ENCODE data around the gene CALML3. TPM values are rescaled to one million over a fixed set of nuclear protein-coding genes. Genes with fewer than 3 reads are reported as not detected.

CALML3 gene
- total and polyA plus RNA-seq, 2 donors (not counting 3 experiments of a cell fraction or from before 2014, with no cell fraction given) = not detected

DNA sequence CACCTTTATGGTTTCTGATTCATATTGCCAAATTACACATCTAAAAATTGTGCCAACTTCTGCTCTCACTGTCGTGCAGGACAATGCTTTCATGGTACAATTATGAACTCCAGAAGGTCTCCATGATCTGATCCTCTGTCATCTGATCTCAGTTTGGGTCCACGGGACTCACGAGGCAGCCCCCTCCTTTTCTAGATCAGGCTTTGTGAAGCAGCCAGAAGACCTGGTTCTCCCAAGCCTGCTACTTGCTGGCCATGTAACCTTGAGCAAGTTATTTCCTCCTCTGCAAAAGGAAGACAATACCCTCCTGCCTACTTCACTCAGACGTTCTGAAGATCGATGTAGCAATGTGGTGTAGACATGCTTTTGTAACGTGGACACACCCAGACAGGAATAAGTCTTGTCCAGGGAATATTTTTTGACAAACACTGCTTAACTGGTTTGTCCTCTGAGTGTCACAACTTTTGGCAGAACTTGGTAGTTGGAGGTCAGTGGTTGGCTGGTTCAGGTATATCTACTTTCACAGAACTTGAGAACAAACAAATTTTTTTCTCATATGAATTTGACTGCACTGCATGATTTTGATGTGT lies 19.6 kb downstream of the CALML3 start:
- Histone ChIP-seq H3K27me3 (ENCODE audit: control insufficient read depth in 2 of 2, insufficient read depth in 2 of 2, low read length in 2 of 2) (no peaks in the 10 kb centered on the region), H3K4me2 (ENCODE audit: insufficient read depth, low read length) (no peak overlapping the region), H3K9me1 (replicated peaks; ENCODE audit: control insufficient read depth, extremely low read depth, insufficient read depth, low read length) (no peaks in the 10 kb centered on the region), H3K9me3 (replicated peaks; ENCODE audit: control insufficient read depth, insufficient read depth, low read length) (no peaks in the 10 kb centered on the region), H3K9ac (replicated peaks; ENCODE audit: extremely low read depth, insufficient read depth, low read length) (no peak overlapping the region), H3K79me2 (ENCODE audit: control insufficient read depth, insufficient read depth, low read length) (no peaks in the 10 kb centered on the region), H3K4me1 (ENCODE audit: control insufficient read depth, extremely low read depth, insufficient read depth, low read length) (peaks cover 38% of the 10 kb centered on the region), H2AFZ (ENCODE audit: low read depth, low read length) (no peak overlapping the region), H3K36me3 (ENCODE audit: control insufficient read depth in 2 of 2, extremely low read depth in 1 of 2, insufficient read depth in 2 of 2, low read length in 2 of 2) (no peaks in the 10 kb centered on the region), H4K20me1 (replicated peaks; ENCODE audit: control insufficient read depth, extremely low read depth, insufficient read depth, low read length) (no peaks in the 10 kb centered on the region), H3K4me3 (replicated peaks in 1 of 3; ENCODE audit: insufficient read depth in 1 of 3, low read depth in 1 of 3, low read length in 3 of 3) (no peak overlapping the region), H3K27ac (ENCODE audit: insufficient read depth, low read depth, low read length) (no peak overlapping the region)
- intact Hi-C loops (cut with micrococcal nuclease) = no loop called here
- TF ChIP-seq, protein P1, sequence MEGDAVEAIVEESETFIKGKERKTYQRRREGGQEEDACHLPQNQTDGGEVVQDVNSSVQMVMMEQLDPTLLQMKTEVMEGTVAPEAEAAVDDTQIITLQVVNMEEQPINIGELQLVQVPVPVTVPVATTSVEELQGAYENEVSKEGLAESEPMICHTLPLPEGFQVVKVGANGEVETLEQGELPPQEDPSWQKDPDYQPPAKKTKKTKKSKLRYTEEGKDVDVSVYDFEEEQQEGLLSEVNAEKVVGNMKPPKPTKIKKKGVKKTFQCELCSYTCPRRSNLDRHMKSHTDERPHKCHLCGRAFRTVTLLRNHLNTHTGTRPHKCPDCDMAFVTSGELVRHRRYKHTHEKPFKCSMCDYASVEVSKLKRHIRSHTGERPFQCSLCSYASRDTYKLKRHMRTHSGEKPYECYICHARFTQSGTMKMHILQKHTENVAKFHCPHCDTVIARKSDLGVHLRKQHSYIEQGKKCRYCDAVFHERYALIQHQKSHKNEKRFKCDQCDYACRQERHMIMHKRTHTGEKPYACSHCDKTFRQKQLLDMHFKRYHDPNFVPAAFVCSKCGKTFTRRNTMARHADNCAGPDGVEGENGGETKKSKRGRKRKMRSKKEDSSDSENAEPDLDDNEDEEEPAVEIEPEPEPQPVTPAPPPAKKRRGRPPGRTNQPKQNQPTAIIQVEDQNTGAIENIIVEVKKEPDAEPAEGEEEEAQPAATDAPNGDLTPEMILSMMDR (IDR thresholded peaks at IDR 0.05; ENCODE audit: extremely low read depth in 1 of 2, insufficient read depth in 1 of 2, low read depth in 1 of 2, low read length in 2 of 2) = no peak
- TF ChIP-seq EZH2 (IDR thresholded peaks at IDR 0.05; ENCODE audit: borderline replicate concordance, low read depth, low read length, severe bottlenecking) (no peak), JUN (IDR thresholded peaks at IDR 0.05; ENCODE audit: borderline replicate concordance, insufficient read depth, insufficient read length, low read depth) (no peak), POLR2A (IDR thresholded peaks at IDR 0.05; ENCODE audit: low read depth, low read length) (no peak), FOS (IDR thresholded peaks at IDR 0.05; ENCODE audit: borderline replicate concordance, insufficient read depth, low read length) (no peak), GATA2 (IDR thresholded peaks at IDR 0.05; ENCODE audit: insufficient read depth, insufficient read length, low read depth, low read length) (no peak), POLR2AphosphoS5 (IDR thresholded peaks at IDR 0.05; ENCODE audit: insufficient read depth, low read depth, low read length) (no peak), MYC (IDR thresholded peaks at IDR 0.05; ENCODE audit: low read depth, low read length) (no peak)
- TF ChIP-seq, protein P2, sequence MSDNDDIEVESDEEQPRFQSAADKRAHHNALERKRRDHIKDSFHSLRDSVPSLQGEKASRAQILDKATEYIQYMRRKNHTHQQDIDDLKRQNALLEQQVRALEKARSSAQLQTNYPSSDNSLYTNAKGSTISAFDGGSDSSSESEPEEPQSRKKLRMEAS (IDR thresholded peaks at IDR 0.05; ENCODE audit: insufficient read depth, insufficient read length) = no peak
- no TSS peak for BruUV-seq (replicated peaks)
- ChIA-PET CTCF (no interaction called here), POLR2A (no interaction called here)
- dilution Hi-C loops (cut with MboI; ENCODE audit: extremely low pct_ligation_motif_present, low sequenced_read_pairs) = no loop called here
- DNase-seq (ENCODE audit: low read depth, low spot score) (no peak), FAIRE-seq (no peak)
